GM23248 (cell line): ENCODE measurements around the gene ERN1. TPM values are rescaled to one million over a fixed set of nuclear protein-coding genes. Genes with fewer than 3 reads are reported as not detected.
A peak's percentile ranks its signal among the peaks of the same experiment; 100 is the strongest.

Experiments
- DNase-seq: peaks from one replicate; pipeline ENCODE4 v3.0.0-alpha.2; 2015
- H2AFZ ChIP-seq: fragments of 200-600 bp; sonication (generic); 2 replicates; pipeline ENCODE4 v1.6.1; 2016; ENCODE audit warnings: antibody characterized with exemption
- H3F3A ChIP-seq: fragments of 200-600 bp; sonication (generic); 2 replicates; pipeline ENCODE4 v1.6.1; 2016; ENCODE audit warnings: mild to moderate bottlenecking, antibody characterized with exemption, mixed run types; ENCODE audit not compliant: insufficient read depth
- H3K27ac ChIP-seq: fragments of 200-600 bp; sonication (generic); 2 replicates; pipeline ENCODE4 v1.5.1; 2016; ENCODE audit warnings: mild to moderate bottlenecking
- H3K27me3 ChIP-seq: fragments of 200-600 bp; sonication (generic); replicated peaks from 2 replicates; pipeline ENCODE4 v1.6.1; 2016; ENCODE audit warnings: mild to moderate bottlenecking; ENCODE audit not compliant: insufficient read depth
- H3K36me3 ChIP-seq: fragments of 200-600 bp; sonication (generic); 2 replicates; pipeline ENCODE4 v1.6.1; 2016; ENCODE audit warnings: low read depth, mild to moderate bottlenecking
- H3K4me1 ChIP-seq: fragments of 200-600 bp; sonication (generic); 2 replicates; pipeline ENCODE4 v1.6.1; 2016; ENCODE audit warnings: mild to moderate bottlenecking; ENCODE audit not compliant: insufficient read depth
- H3K4me2 ChIP-seq: fragments of 200-600 bp; sonication (generic); one replicate; pipeline ENCODE4 v1.6.1; 2016; ENCODE audit warnings: mild to moderate bottlenecking; ENCODE audit not compliant: unreplicated experiment
- H3K4me3 ChIP-seq: fragments of 200-600 bp; sonication (generic); 2 replicates; pipeline ENCODE4 v1.5.1; 2016; ENCODE audit warnings: mild to moderate bottlenecking
- H3K79me2 ChIP-seq: fragments of 200-600 bp; sonication (generic); 2 replicates; pipeline ENCODE4 v1.6.1; 2016; ENCODE audit warnings: mild to moderate bottlenecking; ENCODE audit not compliant: insufficient read depth
- H3K9ac ChIP-seq: fragments of 200-600 bp; sonication (generic); 2 replicates; pipeline ENCODE4 v1.6.1; 2016; ENCODE audit warnings: mild to moderate bottlenecking
- H3K9me2 ChIP-seq: fragments of 200-600 bp; sonication (generic); 2 replicates; pipeline ENCODE4 v1.6.1; 2016; ENCODE audit warnings: mixed run types, mild to moderate bottlenecking, moderate library complexity; ENCODE audit not compliant: insufficient read depth
- H3K9me3 ChIP-seq: fragments of 200-600 bp; sonication (generic); one replicate; pipeline ENCODE4 v1.6.1; 2017; ENCODE audit warnings: low read depth
- H4K20me1 ChIP-seq: fragments of 200-600 bp; sonication (generic); 2 replicates; pipeline ENCODE4 v1.6.0; 2016; ENCODE audit not compliant: insufficient read depth
- EZH2 ChIP-seq: fragments of 200-600 bp; sonication (generic); IDR thresholded peaks from 2 replicates; pipeline ENCODE4 v1.6.1; 2018; ENCODE audit warnings: antibody characterized with exemption, mild to moderate bottlenecking; ENCODE audit not compliant: insufficient read depth, poor library complexity, severe bottlenecking
- EZH2phosphoT487 ChIP-seq: fragments of 200-600 bp; sonication (generic); IDR thresholded peaks from 2 replicates; pipeline ENCODE4 v1.6.1; 2018; ENCODE audit warnings: antibody characterized with exemption, moderate library complexity, mild to moderate bottlenecking, low read depth; ENCODE audit not compliant: insufficient read depth
- WGBS, 2 experiments: methylation state at CpG; one replicate each; pipeline ENCODE4 v1.1.6; 2015 to 2017; ENCODE audit warnings: low lambda C conversion rate in 2 of 2, low coverage in 1 of 2; ENCODE audit errors: missing lambda C conversion rate in 2 of 2; 5-methylcytosine and 5-hydroxymethylcytosine counted together
- in situ Hi-C: fragments of 300-500 bp; cut with MboI; formaldehyde crosslinking; loops from 2 replicates; pipeline ENCODE4 v1.15.0; 2020
- polyA plus RNA-seq: library from polyadenylated mRNA; unstranded; fragments of >200 nt; fragmentation: Nextera tagmentation; extraction: Ambion mirVana; gene quantifications from 2 replicates; pipeline ENCODE4 v1.2.1, GENCODE V29; 2016
- total RNA-seq: library from RNA; depleted of rRNA; stranded (reverse); fragments of >200 nt; shearing (Covaris generic); gene quantifications from 2 replicates; pipeline ENCODE4 v1.2.3, GENCODE V29; 2014

ERN1 gene
- total and polyA plus RNA-seq, 2 experiments from 2014 or later = 5.8 to 9.9 TPM

GRCh38 chr17:64077379-64077778 is 52.6 kb downstream of the ERN1 start:
- no peak overlapping the region for H3K4me2 ChIP-seq
- 97 to 99% methylated on average over 11 of the region's 11 CpGs for WGBS, 2 experiments
- in situ Hi-C loops = no loop called here
- TF ChIP-seq EZH2phosphoT487 = no peak
- no peak for TF ChIP-seq EZH2
- peak; percentile 3 for DNase-seq
- H3K4me3 ChIP-seq = no peak overlapping the region
- 0 out of 2 replicates have a peak, but pooled peaks cover 4% of the 10 kb centered on the region for H3K36me3 ChIP-seq
- H3K27ac ChIP-seq = no peak overlapping the region
- H2AFZ ChIP-seq = no peak overlapping the region
- peaks cover 30% of the 10 kb centered on the region for H3F3A ChIP-seq
- H3K9me3 ChIP-seq = no peaks in the 10 kb centered on the region
- H4K20me1 ChIP-seq = no peaks in the 10 kb centered on the region
- H3K9ac ChIP-seq = no peak overlapping the region
- no peaks in the 10 kb centered on the region for H3K9me2 ChIP-seq
- H3K4me1 ChIP-seq = peaks cover 29% of the 10 kb centered on the region
- H3K79me2 ChIP-seq = peaks cover 13% of the 10 kb centered on the region; the same call in 1 of the 2 replicates
- no peaks in the 10 kb centered on the region for H3K27me3 ChIP-seq

- Histone ChIP-seq H3K4me3 (no peak overlapping the region), H3F3A (peaks cover 25% of the 10 kb centered on the region), H3K4me2 (no peak overlapping the region), H3K9me3 (no peaks in the 10 kb centered on the region), H3K9me2 (no peaks in the 10 kb centered on the region), H2AFZ (no peak overlapping the region), H4K20me1 (no peaks in the 10 kb centered on the region), H3K27me3 (no peaks in the 10 kb centered on the region), H3K27ac (no peak overlapping the region), H3K36me3 (peaks cover 13% of the 10 kb centered on the region), H3K79me2 (0 out of 2 replicates have a peak, but pooled peaks cover 5% of the 10 kb centered on the region), H3K4me1 (peaks cover 18% of the 10 kb centered on the region), H3K9ac (no peak overlapping the region)
- peak; percentile 7 for DNase-seq
- in situ Hi-C loops = no loop called here
- TF ChIP-seq EZH2phosphoT487 = no peak
- no peak for TF ChIP-seq EZH2
- 55 to 67% methylated on average over 3 of the region's 3 CpGs for WGBS, 2 experiments
Observed at GRCh38 chr17:64075913-64076312, 54.0 kb downstream of the ERN1 start.

- WGBS, 2 experiments = 68 to 69% methylated on average over 6 of the region's 6 CpGs
- H3K4me3 ChIP-seq = no peak overlapping the region
- H3K79me2 ChIP-seq = no peaks in the 10 kb centered on the region
- in situ Hi-C loops = no loop called here
- no peaks in the 10 kb centered on the region for H3K27me3 ChIP-seq
- peaks cover 25% of the 10 kb centered on the region for H3F3A ChIP-seq
- H3K36me3 ChIP-seq = peaks cover 22% of the 10 kb centered on the region
- TF ChIP-seq EZH2phosphoT487 = no peak
- TF ChIP-seq EZH2 = no peak
- H3K27ac ChIP-seq = peak overlapping the region; percentile 62
- peak; percentile 77 for DNase-seq
- no peaks in the 10 kb centered on the region for H3K9me2 ChIP-seq
- H3K4me2 ChIP-seq = peak overlapping the region; percentile 0
- H3K9me3 ChIP-seq = no peaks in the 10 kb centered on the region
- H4K20me1 ChIP-seq = no peaks in the 10 kb centered on the region
- peaks cover 18% of the 10 kb centered on the region for H3K4me1 ChIP-seq
- no peak overlapping the region for H2AFZ ChIP-seq
- H3K9ac ChIP-seq = no peak overlapping the region
Observed at GRCh38 chr17:64074704-64075426, 55.1 kb downstream of the ERN1 start.

GRCh38 chr17:64073771-64074703 is 55.9 kb downstream of the ERN1 start:
- no peak overlapping the region for H3K4me3 ChIP-seq
- no peak overlapping the region for H3K9ac ChIP-seq
- no peaks in the 10 kb centered on the region for H3K9me2 ChIP-seq
- no peaks in the 10 kb centered on the region for H4K20me1 ChIP-seq
- no peaks in the 10 kb centered on the region for H3K79me2 ChIP-seq
- H3K9me3 ChIP-seq = no peaks in the 10 kb centered on the region
- peak overlapping the region; percentile 0 for H3K4me2 ChIP-seq
- H2AFZ ChIP-seq = no peak overlapping the region
- H3K4me1 ChIP-seq = peaks cover 18% of the 10 kb centered on the region
- no peaks in the 10 kb centered on the region for H3K27me3 ChIP-seq
- TF ChIP-seq EZH2 = no peak
- no peak for TF ChIP-seq EZH2phosphoT487
- in situ Hi-C loops = no loop called here
- peak; percentile 1 for DNase-seq
- H3K36me3 ChIP-seq = peaks cover 26% of the 10 kb centered on the region
- WGBS, 2 experiments = 89 to 90% methylated on average over 9 of the region's 9 CpGs
- H3F3A ChIP-seq = peaks cover 25% of the 10 kb centered on the region
- H3K27ac ChIP-seq = peak overlapping the region; percentile 62
